ENCODE data around the gene TSBP1.
A peak's percentile ranks its signal among the peaks of the same experiment; 100 is the strongest.
"Not testable (repeated sequence)": the region's sequence is repeated elsewhere in the genome, so short reads cannot be mapped to it uniquely, and the experiment has no call there.

Gene TSBP1

GRCh38 chr6:32288426-32288825 lies 83.3 kb downstream of the TSBP1 start:
- DNase-seq (ENCODE audit: low read depth in 2 of 2) = no peak

GRCh38 chr6:32273801-32274577 lies 97.7 kb downstream of the TSBP1 start:
- DNase-seq (ENCODE audit: low read depth in 2 of 2) = not testable (repeated sequence)

GRCh38 chr6:32271429-32271828 lies 100.3 kb downstream of the TSBP1 start:
- no peak for DNase-seq (ENCODE audit: low read depth in 2 of 2)

DNA sequence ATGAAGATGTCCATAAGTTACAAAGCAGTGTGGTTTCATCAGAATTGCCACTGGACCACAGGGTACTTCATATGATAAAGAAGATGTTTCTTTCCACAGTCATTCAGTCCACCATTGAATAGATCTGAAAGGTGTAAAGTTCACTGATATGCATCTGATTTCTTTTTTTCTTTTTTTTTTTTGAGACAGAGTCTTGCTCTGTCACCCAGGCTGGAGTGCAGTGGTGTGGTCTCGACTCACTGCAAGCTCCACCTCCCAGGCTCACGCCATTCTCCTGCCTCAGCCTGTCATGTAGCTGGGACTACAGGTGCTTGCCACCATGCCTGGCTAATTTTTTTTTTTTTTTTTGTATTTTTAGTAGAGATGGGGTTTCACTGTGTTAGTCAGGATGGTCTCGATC lies 103.2 kb downstream of the TSBP1 start:
- not testable (repeated sequence) for DNase-seq (ENCODE audit: low read depth in 2 of 2)

GRCh38 chr6:32267035-32267434 lies 104.7 kb downstream of the TSBP1 start:
- DNase-seq (ENCODE audit: low read depth in 2 of 2) = no peak

DNA sequence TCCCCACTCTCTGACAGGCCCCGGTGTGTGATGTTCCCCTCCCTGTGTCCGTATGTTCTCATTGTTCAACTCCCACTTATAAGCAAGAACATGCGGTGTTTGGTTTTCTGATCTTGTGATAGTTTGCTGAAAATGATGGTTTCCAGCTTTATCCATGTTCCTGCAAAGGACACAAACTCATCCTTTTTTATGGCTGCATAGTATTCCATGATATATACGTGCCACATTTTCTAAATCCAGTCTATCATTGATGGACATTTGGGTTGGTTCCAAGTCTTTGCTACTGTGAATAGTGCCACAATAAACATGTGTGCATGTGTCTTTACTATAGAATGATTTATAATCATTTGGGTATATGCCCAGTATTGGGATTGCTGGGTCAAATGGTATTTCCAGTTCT lies 114.4 kb downstream of the TSBP1 start:
- not testable (repeated sequence) for DNase-seq (ENCODE audit: low read depth in 2 of 2)

DNA sequence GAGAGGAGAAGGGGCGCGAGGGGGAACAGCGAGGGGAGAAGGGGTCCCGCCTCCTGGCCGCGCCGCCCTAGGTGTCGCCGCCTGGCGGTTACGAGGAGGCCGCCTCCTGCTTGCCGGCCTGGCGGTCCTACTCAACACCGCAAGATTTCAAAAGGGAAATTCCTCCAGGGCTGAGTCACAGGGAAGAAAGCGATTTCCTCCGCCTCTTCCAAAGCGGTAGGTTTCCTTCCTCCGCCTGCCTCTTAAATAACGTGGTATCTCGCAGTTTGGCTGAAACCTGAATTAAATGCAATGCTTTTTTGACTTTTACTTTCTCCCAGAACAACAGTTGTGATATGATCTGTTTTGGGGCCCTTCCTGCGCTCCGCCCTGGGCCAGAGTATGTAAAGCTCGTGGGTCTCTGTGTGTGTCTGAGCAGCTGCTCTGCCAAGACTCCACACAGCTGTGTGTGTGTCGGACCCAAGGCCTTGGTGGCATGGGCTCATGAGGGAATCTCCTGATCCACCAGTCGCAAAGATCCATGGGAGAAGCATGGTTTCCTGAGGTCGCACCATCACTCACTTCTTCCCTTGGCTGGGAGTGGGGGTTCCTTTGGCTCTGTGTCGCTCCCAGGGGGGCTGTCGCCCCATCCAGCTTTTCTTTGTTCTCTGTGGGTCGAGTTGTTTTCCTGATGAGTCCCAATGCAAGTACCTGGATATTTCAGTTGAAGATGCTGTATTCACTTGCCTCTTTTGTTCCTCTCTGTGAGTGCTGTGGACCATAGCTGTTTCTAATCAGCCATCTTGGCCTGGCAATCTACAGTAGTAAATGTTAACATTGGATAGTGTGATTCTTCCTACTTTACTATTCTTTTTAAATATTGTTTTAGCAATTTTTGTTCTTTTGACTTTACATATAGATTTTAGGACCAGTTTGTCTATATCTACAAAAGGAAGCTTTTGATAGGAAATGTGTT lies 116.2 kb downstream of the TSBP1 start:
- peak; percentile 84 to 85 for DNase-seq (ENCODE audit: low read depth in 2 of 2)

GRCh38 chr6:32254761-32255198 lies 116.9 kb downstream of the TSBP1 start:
- DNase-seq (ENCODE audit: low read depth in 2 of 2) = no peak

DNA sequence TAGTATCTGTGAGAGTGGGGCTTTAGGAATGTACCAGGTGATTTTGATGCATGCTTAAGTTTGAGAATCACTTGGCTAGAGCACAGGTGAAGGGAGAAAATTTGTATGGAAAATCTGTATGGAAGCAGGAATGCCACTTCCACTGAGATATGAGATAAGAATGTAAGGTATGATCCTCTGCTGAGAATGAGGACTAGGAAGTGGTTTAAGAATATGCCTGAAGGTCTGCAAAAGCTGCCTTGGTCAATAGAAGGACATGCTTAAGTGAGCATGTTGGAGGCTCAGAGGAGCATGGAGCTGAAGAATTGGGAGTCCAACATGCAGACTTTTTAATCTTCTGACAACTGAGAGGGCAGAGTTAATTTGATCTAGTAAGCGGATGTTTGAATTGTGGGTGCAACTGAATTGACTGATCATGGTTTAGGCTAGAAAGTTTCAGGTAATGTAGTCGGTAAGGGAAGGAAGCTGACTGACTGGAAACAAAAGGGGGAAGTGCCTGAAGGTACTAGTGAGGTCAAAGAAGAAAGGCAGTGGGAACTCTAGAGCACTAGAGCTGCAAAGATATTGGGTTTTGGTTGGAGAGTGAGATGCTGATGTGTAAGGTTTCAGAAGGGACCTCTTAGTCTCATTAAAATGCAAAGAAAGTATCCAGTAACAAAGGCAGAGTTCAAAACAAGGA lies 119.2 kb downstream of the TSBP1 start:
- no peak for DNase-seq (ENCODE audit: low read depth in 2 of 2)

- no peak for DNase-seq (ENCODE audit: low read depth in 2 of 2)
Observed at GRCh38 chr6:32249262-32249661, 122.4 kb downstream of the TSBP1 start.

- DNase-seq (ENCODE audit: low read depth in 2 of 2) = no peak
Observed at GRCh38 chr6:32247401-32247800, 124.3 kb downstream of the TSBP1 start.

GRCh38 chr6:32244946-32245398 lies 126.7 kb downstream of the TSBP1 start:
- DNase-seq (ENCODE audit: low read depth in 2 of 2) = peak; percentile 38 to 51

GRCh38 chr6:32244270-32244669 lies 127.4 kb downstream of the TSBP1 start:
- no peak for DNase-seq (ENCODE audit: low read depth in 2 of 2)

All from fibroblast of skin of left biceps (primary cell).